Retinal pigment epithelial cell (primary cell): ENCODE results near the gene TNFAIP6.
"Not testable (repeated sequence)": the region's sequence is repeated elsewhere in the genome, so short reads cannot be mapped to it uniquely, and the experiment has no call there.

Experiments used
- DNase-seq: peaks from one replicate; pipeline ENCODE4 v3.0.0-alpha.2; 2010; ENCODE audit warnings: low read depth
- H3K4me3 ChIP-seq: 2 replicates; pipeline ENCODE4 v1.5.1; 2011; ENCODE audit warnings: mild to moderate bottlenecking, low read length, control low read depth, moderate library complexity
- TF ChIP-seq, protein P1 (sequence below): conservative IDR thresholded peaks from 2 replicates; pipeline ENCODE4 v1.5.1; 2011; ENCODE audit warnings: low read depth, low read length, control low read depth, inconsistent platforms

TNFAIP6 gene

DNA sequence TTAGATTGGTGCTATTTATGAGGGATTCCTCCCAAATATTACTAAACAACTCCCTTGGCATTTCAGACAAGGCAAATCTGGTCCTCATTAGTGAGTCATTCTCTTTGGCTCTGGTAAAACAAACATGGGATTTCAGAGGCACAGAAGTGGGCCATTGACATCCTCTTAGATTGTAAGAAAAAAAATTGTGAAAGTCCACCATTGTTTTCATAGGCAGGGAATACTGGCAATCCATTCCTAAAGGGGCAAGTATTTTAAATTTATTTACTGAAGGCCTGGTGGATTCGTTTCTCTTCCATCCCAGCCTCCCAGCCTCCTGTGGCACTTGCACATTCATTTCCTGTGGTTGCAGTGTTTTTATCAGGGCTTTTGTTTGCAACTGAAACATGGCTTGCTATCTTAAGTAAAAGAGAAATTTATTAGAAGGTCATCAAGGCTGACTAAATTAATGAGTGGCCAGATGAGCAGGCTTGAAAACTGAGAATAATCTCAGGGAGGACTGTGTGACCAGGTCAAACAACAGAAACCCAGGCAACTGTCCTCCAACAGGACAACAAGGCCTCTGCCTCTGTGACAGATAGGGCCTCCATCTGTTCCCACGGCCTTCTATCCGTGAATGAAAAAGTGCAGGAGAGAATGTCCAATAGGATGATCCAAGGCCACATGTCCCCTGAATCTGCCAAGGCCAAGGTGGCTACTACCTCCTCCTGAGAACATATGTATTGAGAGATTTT lies 23.1 kb upstream of the TNFAIP6 start:
- peak; percentile 39 for DNase-seq
- H3K4me3 ChIP-seq = no peak overlapping the region
- TF ChIP-seq, protein P1, sequence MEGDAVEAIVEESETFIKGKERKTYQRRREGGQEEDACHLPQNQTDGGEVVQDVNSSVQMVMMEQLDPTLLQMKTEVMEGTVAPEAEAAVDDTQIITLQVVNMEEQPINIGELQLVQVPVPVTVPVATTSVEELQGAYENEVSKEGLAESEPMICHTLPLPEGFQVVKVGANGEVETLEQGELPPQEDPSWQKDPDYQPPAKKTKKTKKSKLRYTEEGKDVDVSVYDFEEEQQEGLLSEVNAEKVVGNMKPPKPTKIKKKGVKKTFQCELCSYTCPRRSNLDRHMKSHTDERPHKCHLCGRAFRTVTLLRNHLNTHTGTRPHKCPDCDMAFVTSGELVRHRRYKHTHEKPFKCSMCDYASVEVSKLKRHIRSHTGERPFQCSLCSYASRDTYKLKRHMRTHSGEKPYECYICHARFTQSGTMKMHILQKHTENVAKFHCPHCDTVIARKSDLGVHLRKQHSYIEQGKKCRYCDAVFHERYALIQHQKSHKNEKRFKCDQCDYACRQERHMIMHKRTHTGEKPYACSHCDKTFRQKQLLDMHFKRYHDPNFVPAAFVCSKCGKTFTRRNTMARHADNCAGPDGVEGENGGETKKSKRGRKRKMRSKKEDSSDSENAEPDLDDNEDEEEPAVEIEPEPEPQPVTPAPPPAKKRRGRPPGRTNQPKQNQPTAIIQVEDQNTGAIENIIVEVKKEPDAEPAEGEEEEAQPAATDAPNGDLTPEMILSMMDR = no peak

DNA sequence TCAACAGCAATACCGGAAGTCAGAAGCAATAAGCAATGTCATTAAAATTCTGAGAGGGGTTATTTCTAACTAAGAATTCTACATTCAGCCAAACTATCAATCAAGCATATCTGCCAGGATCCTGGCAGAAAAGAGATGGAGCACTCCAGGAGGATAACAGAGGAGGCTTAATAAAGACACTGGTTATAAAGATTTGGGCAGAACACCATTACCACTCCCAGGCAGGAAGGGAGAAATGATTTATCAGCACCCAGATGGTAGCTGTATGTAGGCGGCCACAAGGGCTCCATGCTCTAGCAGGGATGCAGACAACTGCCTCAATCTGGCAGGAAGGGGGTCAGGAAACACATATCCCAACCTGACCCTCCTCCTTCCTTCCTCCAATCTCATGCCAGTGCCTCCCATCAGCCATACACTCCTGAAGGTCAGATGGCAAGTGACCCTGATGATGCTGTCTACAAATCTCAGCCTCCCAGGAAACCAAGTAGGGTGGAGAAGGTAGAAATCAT lies 20.5 kb upstream of the TNFAIP6 start:
- TF ChIP-seq, protein P1 = no peak
- no peak overlapping the region for H3K4me3 ChIP-seq
- no peak for DNase-seq

DNA sequence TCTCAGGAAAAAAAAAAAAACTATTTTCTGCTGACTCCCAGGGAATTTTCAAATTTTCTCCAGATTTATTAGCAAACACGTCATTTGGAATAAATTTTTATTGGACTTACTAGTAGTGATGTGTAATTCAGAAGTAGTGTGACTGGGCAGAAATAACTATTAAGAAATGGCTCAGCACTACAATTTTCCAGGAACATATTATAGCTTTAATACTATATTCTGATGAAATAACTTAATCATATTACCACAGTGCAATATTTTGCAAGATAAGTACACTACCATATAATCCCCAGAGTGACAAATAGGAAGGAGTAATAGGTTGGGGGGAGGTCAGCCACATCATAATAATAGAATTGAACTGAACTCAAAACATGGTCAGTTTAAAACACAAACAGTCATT lies 19.7 kb upstream of the TNFAIP6 start:
- TF ChIP-seq, protein P1 = no peak
- H3K4me3 ChIP-seq = no peak overlapping the region
- DNase-seq = no peak

DNA sequence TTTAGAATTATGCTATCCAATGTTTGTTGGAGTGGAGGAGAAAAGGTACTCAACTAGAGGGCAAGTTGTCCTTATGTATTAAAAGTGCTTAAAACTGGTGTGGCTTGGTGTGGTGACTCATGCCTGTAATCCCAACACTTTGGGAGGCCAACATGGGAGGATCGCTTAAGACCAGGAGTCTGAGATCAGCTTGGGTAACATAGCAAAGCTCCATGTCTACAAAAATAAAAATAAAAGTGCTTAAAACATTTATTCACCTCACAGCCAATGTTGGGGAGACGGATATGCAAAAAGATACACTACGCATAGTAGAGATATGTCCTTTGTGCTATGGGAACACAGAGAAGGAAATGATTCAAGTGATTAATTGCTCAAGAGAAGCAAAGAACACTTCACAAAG lies 19.3 kb upstream of the TNFAIP6 start:
- H3K4me3 ChIP-seq = no peak overlapping the region
- TF ChIP-seq, protein P1 = no peak
- no peak for DNase-seq

DNA sequence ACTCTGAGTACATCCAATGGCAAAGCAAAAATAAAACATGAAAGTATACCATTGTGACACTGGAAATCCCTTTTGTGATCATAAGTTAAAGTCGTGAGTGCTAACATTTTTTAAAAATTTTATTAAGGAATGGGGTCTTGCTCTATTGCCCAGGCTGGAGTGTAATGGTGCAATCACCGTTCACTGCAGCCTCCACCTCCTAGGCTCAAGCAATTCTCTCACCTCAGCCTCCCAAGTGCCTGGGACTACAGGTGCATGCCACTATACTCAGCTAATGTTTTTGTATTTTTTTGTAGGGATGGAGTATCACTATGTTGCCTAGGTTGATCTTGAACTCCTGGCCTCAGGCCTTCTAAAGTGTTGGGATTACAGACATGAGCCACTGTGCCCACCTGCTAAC lies 14.3 kb upstream of the TNFAIP6 start:
- TF ChIP-seq, protein P1 = no peak
- H3K4me3 ChIP-seq = no peak overlapping the region
- no peak for DNase-seq

DNA sequence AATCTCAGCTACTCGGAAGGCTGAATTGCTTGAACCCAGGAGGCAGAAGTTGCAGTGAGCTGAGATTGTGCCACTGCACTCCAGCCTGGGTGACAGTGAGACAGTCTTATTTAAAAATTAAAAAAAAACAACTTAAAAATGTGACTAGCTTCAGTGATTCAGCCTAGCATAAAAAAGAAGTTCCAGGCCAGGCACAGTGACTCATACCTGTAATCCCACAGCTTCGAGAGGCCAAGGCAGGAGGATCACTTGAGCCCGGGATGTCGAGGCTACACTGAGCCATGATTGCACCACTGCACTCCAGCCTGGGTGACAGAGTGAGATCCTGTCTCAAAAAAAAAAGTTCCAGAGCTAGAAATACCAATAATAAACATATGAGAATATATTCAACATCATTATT lies 13.2 kb upstream of the TNFAIP6 start:
- H3K4me3 ChIP-seq, DNase-seq: not testable (repeated sequence)

DNA sequence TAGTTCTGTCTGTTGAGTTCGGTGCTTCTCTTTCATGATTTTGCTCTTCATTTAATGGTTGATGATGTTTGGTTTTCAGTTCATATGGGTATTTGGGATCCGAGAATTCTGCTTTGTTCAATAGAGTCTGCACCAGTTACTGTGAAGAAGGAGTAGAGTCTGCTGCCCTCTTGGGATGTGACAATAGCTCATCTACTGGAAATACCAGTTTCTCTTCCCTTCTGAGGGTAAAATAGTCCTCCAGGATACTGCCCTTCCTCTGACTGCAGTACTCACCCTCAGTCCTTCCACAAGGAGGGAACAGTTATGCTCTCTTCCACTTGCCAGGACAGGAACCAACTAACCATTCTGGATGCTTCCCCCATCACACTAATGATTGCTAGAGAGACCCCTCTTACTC lies 12.5 kb upstream of the TNFAIP6 start:
- TF ChIP-seq, protein P1 = no peak

More for the DNA sequence above, 12.5 kb upstream of the TNFAIP6 start:
- no peak overlapping the region for H3K4me3 ChIP-seq
- DNase-seq = no peak
